GM19397 (cell line): Measurements from ENCODE around the gene RAPGEF5.

Experiments
- ATAC-seq: cut with Tn5 transposase; IDR thresholded peaks from one replicate; pipeline ENCODE4 v1.9.1; 2021; ENCODE audit warnings: mild to moderate bottlenecking, moderate library complexity; ENCODE audit not compliant: unreplicated experiment

Gene RAPGEF5

GRCh38 chr7:22129166-22129565 lies 227.8 kb downstream of the RAPGEF5 start:
- ATAC-seq = no peak

DNA sequence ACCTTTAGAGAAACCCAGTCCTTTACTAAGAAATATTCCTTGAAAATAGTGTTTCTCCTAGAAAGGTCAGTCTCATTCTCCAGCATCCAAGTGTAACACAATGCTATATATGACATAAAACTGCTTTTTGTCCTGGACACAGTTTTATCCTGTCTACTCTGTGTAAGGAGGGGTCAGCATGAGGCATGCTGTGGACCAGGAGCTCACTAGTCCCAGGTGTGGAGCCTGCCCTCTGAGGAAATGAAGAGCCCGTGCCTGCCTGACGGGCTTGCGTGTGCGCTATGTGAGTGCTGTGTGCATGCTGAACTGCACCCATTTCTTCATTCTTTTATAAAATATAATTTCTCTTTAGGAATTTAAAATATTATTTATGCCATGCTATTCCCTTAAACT lies 228.4 kb downstream of the RAPGEF5 start:
- no peak for ATAC-seq

DNA sequence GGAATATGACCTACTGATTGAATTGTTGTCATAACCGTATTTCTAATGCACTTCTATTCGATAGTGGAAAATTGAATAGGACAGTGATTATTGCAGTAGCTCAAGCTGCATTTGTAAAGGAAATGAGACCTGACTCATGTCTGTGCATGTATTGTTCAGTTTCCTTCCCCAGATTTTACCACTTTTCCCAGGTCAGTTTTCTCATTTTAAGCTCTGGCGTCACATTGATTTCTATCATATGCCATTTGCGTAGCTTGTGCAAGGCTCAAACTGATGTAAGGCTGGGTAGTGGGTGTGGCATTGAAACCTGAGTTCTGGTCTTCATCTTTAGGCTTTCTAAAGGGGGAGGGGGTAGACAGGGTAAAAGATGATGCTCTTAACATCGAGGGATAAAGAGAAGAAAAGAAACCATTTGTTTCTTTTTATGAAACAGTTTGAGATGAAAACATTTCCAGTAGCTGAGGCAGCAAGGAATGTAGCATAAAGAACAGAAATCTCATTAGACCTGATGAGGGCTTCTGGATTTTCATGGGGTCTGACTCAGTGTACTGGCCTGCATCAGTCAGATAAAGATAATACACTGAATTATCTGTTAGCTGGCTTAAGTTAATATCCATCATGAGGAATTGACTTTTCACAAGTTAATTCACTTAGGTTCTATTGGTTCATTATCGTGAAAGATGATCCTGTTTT lies 229.0 kb downstream of the RAPGEF5 start:
- no peak for ATAC-seq

- no peak for ATAC-seq
Measured at GRCh38 chr7:22125436-22125835, 231.5 kb downstream of the RAPGEF5 start.

- ATAC-seq = no peak
Measured at GRCh38 chr7:22124941-22125340, 232.0 kb downstream of the RAPGEF5 start.

GRCh38 chr7:22123139-22123538 lies 233.8 kb downstream of the RAPGEF5 start:
- ATAC-seq = no peak

GRCh38 chr7:22121702-22122474 lies 235.1 kb downstream of the RAPGEF5 start:
- no peak for ATAC-seq

DNA sequence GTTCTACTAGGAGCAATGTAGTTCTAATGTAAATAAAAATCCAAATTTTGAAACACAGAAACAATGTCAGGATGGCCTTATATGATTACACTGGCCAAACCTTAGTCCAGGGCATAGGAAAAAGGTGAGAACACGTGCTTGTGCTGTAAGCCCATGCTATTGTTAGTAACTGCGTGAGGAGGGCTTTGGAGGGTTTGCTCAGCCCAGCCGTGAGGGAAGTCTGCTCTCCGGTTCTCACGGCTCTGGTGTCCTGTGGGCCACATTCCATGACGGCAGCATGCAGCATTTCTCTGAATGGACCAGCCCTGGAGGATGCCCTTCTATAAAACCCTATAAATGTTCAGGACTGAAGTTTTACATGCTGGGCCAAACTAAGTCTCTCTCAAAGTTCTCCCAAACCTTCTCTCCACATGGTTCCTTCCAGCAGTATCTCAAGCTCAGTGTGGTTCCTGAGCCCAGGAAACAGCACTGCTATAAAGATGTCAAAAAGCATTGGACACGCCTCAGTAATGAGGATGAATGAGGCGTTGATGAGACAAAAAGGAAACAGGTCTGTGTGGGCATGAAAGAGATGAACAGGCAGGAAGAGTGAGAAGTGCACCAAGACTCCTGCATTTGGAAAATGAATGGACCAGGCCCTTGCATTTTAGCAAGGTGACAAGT lies 236.4 kb downstream of the RAPGEF5 start:
- ATAC-seq = no peak

DNA sequence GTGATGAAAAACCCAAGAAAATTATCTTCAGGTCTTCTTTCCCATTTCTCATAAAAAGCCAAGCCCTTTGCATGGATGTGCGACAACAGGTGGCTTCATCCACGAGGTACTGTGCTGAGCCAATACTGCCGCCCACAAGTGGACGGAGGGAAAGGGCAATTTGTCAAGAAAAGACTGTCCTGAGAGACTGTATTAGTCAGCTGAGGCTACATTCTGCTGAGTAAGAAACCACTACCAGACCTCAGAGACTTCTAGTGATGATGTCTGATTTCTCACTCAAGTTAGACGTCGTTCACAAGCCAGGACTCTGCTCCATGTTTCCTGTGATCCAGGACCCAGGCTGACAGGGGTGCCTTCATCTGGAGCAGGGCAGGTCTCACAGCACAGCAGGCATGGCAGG lies 239.7 kb downstream of the RAPGEF5 start:
- ATAC-seq = no peak

- ATAC-seq = no peak
Measured at GRCh38 chr7:22116451-22117030, 240.4 kb downstream of the RAPGEF5 start.

GRCh38 chr7:22115689-22116088 lies 241.3 kb downstream of the RAPGEF5 start:
- no peak for ATAC-seq

DNA sequence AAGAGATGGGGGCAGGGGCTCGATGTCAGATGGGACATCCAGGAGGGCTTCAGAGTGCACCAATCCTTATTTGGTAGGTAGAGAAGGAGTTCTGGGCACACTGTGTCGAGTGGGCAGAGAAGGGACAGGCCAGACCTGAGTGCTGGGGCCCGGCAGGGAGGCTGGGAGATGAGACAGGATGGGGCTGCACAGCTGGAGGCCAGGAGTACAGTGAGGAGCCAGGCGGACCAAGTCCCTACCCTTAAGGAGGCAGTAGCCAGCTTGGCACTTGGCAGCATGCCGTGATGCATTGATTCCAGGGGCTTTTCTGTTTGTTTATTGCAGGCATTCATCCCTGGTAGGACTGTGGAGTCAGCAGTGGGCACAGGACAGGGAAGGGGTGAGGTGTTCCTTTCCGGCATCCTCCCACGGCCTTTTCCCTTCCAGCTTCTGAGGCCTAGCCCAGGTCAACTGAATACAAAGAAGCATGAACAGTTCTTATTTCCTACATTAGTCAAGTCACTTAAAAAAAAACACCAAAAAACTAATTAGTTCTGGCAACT lies 242.4 kb downstream of the RAPGEF5 start:
- no peak for ATAC-seq

DNA sequence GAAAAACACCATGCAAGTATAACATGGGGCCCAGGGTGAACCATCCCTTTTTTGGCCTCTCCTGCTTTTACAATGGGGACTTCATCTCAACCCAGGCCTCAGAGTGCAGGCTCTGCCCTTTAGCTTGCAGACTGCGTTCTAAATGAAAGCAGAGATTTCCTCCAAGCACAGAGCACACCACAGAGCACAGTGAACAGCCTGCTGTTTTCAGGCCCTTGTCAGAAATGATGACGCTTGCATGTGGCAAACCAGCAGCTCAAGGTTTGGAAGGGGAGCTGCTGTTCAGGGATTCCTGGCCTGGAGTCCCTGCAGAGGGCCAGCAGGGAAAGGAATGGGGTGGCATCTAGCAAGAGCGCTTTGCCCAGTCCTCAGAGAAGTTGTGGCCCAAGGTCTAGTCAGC lies 243.9 kb downstream of the RAPGEF5 start:
- ATAC-seq = no peak

DNA sequence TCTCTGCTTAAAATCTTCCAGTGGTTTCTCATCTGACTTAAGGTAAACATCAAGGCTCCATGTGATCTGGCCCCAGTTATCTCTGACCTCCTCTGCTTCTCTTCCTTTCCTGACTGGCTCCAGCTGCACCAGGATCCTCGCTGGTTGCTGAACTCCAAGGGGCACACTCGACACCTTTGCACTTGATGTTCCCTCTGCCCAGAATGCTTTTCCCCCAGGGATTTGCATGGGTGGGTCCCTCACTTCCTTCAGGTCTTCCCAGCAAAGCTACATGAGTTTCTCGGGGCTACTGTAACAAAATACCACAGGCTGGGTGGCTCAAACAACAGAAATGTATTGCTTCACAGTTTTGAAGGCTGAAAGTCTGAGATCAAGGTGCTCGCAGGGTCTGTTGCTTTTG lies 245.3 kb downstream of the RAPGEF5 start:
- ATAC-seq = no peak

GRCh38 chr7:22110881-22111280 lies 246.1 kb downstream of the RAPGEF5 start:
- no peak for ATAC-seq

DNA sequence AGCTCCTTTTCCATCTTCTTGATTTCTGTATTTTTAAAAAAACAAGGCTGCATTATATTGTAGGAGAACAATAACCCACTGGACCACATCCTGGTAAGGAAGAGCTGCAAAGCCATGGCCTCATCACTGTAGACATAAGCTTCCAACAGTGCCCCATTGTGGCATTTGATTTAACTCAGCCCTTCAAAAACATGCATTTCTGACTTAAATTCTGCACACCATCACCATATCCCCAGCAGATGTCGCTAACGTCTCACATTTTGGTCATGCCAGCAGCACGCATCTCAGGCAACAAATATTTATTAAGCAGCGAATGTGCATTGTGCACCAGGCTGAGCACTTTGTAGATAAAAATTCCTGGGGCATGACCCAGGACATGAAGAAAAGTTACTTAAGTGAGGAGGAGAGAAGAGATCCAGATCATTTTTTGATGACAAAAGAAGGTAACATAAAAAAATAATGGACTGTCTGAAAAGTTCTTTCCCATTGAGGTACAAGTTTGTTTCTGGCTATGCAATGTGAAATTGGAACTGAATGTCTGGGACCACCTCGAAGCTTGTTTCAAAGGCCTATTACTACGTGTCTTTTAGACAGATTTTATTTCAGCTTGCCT lies 246.6 kb downstream of the RAPGEF5 start:
- no peak for ATAC-seq

DNA sequence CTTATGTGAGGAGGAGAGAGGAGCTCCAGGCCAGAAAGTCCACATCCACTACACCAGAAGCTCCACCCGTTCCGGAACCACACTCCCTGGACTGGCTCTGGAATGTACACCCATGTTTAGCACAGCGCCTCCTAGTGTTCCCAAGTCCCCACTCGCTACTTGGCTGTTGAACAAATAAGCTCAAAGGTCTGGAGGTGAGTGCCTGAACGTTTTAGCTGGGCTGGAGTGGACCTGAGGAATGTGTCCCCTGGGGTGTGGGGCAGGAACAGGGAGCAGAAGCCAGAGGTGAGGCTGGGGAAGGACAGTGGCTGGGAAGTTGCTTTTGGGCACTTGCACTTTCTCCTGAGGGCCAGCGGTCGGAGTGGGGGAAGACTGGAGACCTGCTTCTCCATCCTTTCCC lies 247.2 kb downstream of the RAPGEF5 start:
- no peak for ATAC-seq

- ATAC-seq = no peak
Measured at GRCh38 chr7:22108151-22108845, 248.7 kb downstream of the RAPGEF5 start.

DNA sequence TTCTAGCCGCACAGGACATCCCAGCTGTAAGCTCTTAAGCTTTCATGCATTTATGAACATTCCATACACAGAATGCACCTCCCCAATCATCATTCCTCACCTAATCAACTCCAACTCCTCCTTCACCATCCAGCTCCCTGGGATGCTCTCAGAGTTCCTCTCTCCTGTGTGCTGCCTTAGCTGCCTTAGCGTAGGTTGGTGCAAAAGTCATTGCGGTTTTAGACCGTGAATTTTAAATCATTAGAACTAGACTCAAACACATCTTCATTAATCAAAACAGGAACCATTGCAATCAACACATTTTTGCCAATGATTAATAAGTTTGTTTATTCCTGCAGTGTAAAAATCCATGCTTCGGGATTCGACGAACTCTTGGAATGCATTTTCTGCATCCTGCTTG lies 251.4 kb downstream of the RAPGEF5 start:
- no peak for ATAC-seq
